A549 treated with ZK216348 at 1 μM for 4 hours (cell line): ENCODE data around the gene YAE1. TPM values are rescaled to one million over a fixed set of nuclear protein-coding genes. Genes with fewer than 3 reads are reported as not detected.

Source experiments
- total RNA-seq: library from RNA; stranded (reverse); fragments of 200-300 nt; extraction: Qiagen RNA extraction; gene quantifications from 5 replicates; pipeline ENCODE4 v1.2.3, GENCODE V29; 2022; ENCODE audit warnings: low read depth

Gene YAE1, protein sequence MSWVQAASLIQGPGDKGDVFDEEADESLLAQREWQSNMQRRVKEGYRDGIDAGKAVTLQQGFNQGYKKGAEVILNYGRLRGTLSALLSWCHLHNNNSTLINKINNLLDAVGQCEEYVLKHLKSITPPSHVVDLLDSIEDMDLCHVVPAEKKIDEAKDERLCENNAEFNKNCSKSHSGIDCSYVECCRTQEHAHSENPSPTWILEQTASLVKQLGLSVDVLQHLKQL
- 17.3 to 26.2 TPM (median 18.4 TPM) in 5 replicates for total RNA-seq

DNA sequence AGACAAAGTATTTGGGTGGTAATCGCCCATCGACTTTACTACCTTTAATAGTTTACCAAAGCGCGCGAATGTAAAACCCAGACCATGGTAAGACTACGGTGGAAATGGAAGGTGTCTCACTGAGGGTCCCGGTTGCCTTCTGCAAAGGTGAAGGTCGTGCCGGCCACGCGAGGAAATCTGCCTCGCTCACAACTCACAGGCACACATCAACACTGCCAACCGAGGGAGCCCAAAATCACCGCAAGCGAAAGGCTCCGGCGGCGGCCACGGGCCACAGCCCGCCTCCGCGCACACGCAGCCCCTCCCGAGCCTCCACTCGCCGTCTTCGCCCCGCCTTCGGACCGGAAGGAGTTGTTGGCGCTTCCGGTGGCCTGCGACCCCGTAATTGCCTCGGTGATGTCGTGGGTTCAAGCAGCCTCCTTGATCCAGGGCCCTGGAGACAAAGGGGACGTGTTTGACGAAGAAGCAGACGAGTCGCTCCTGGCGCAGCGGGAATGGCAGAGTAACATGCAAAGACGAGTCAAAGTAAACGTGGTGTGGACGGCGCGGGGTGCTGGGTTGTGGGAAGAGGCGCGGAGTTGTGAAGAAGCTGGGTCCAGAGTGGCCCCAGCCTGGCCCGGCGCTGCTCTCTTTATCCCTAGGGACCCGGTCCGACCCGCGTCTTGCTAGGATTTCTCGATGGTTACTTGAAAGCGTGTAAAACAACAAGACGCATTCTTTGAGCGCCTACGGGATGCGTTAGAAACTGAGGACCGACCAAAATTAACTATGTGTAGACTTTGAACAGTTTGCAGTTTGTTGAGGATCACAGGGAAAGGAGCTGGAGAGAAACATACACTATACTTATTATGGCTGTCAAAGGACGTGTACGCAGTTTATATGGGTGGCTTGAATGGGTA is at the start of gene YAE1:
TSS of gene YAE1 (plus strand) at position 382 of the 899 bp plus-strand sequence. CDS start at position 397, 15 bp downstream.

Other genes starting within 250 kb of the YAE1 start
- gene RALA, start 57.2 kb downstream of the YAE1 start, total RNA-seq, result 29.9 to 51.8 TPM (median 34.2 TPM) in 5 replicates